ENCODE measurements around the gene FAM53B.

Gene FAM53B

DNA sequence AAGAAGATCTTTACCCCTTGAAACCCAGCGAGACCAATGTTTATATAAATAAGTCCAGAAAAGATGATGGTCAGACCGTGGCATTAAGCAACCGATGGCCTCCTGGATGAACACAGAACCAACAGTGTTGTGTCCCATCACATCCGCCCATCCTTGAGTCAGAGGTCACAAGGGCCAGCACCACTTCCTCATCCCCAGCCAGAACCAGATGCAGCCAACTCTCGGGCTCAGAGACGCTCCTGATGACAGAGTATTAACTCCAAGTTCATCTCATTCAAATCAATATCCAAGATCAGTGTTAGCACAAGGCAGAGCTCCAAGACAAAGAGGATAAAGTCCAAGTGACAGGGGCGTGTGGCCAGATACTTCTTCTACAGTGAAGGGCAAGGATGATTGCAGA, 63.5 kb downstream of the FAM53B start (continued):
- TF ChIP-seq KLF8 (tag by site-specific recombination; IDR thresholded peaks at IDR 0.05) (no peak), ZNF114 (tag by site-specific recombination; IDR thresholded peaks at IDR 0.05) (no peak), ZNF362 (tag by site-specific recombination; IDR thresholded peaks at IDR 0.05) (no peak), ZNF433 (tag by site-specific recombination; IDR thresholded peaks at IDR 0.05; ENCODE audit: low read depth) (no peak), ZNF514 (tag by site-specific recombination; IDR thresholded peaks at IDR 0.05) (no peak), ZFP41 (tag by site-specific recombination; IDR thresholded peaks at IDR 0.05; ENCODE audit: borderline replicate concordance) (no peak)
- TF ChIP-seq, protein P1, sequence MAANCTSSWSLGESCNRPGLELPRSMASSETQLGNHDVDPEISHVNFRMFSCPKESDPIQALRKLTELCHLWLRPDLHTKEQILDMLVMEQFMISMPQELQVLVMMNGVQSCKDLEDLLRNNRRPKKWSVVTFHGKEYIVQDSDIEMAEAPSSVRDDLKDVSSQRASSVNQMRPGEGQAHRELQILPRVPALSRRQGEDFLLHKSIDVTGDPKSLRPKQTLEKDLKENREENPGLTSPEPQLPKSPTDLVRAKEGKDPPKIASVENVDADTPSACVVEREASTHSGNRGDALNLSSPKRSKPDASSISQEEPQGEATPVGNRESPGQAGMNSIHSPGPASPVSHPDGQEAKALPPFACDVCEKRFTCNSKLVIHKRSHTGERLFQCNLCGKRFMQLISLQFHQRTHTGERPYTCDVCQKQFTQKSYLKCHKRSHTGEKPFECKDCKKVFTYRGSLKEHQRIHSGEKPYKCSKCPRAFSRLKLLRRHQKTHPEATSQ (tag by site-specific recombination; IDR thresholded peaks at IDR 0.05) = no peak
- TF ChIP-seq, protein P2, sequence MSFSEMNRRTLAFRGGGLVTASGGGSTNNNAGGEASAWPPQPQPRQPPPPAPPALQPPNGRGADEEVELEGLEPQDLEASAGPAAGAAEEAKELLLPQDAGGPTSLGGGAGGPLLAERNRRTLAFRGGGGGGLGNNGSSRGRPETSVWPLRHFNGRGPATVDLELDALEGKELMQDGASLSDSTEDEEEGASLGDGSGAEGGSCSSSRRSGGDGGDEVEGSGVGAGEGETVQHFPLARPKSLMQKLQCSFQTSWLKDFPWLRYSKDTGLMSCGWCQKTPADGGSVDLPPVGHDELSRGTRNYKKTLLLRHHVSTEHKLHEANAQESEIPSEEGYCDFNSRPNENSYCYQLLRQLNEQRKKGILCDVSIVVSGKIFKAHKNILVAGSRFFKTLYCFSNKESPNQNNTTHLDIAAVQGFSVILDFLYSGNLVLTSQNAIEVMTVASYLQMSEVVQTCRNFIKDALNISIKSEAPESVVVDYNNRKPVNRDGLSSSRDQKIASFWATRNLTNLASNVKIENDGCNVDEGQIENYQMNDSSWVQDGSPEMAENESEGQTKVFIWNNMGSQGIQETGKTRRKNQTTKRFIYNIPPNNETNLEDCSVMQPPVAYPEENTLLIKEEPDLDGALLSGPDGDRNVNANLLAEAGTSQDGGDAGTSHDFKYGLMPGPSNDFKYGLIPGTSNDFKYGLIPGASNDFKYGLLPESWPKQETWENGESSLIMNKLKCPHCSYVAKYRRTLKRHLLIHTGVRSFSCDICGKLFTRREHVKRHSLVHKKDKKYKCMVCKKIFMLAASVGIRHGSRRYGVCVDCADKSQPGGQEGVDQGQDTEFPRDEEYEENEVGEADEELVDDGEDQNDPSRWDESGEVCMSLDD (tag by site-specific recombination; IDR thresholded peaks at IDR 0.05) = no peak

DNA sequence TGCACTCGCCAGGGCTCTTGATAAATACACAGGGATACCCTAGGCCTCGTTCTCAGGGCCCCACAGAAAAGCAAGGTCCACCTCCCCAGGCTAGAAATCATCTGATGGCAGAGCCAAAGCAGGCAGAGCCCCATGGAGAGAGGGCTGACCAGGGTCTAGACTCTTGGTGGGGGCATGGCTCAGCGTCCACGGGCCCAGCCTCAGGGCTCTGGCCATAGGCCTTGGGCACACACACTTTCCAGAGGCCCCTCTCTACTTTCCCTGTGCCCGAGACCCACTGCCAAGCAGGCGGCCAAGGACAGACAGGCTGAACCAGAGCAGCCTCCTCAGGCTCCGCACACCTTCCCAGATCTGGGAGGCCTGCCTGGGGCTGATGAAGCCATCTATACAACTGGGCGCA, 64.8 kb downstream of the FAM53B start:
- Histone ChIP-seq H3K27ac (ENCODE audit: extremely low read depth, low read depth, low read length) (no peak overlapping the region), H3K9me3 (ENCODE audit: control insufficient read depth, insufficient read depth, low read depth, low read length) (no peaks in the 10 kb centered on the region), H3K4me1 (ENCODE audit: control insufficient read depth, insufficient read depth, low read length) (0 out of 2 replicates have a peak, but pooled peaks cover 3% of the 10 kb centered on the region), H3K4me3 (ENCODE audit: low read depth, low read length) (no peak overlapping the region), H3K36me3 (ENCODE audit: control insufficient read depth in 2 of 2, insufficient read depth in 1 of 2, low read length in 2 of 2) (peaks cover 0 to 40% of the 10 kb centered on the region in 2 experiments; a peak in 2 of 3 replicates)
- no peak for TF ChIP-seq EGR2 (tag by site-specific recombination; IDR thresholded peaks at IDR 0.05; ENCODE audit: low read depth)
- no peak for TF ChIP-seq ZNF37A (tag by site-specific recombination; IDR thresholded peaks at IDR 0.05)
- TF ChIP-seq ZNF791 (tag by site-specific recombination; IDR thresholded peaks at IDR 0.05) = no peak
- TF ChIP-seq ZNF292 (tag by site-specific recombination; IDR thresholded peaks at IDR 0.05; ENCODE audit: borderline replicate concordance, low read depth) = no peak
- TF ChIP-seq ZNF148 (tag by site-specific recombination; IDR thresholded peaks at IDR 0.05; ENCODE audit: borderline replicate concordance) = no peak
- no peak for TF ChIP-seq HOXD13 (CRISPR knock-in tag; IDR thresholded peaks at IDR 0.05; ENCODE audit: borderline replicate concordance)
- no peak for TF ChIP-seq GLIS2 (tag by site-specific recombination; IDR thresholded peaks at IDR 0.05)
- ChIA-PET POLR2A (no interaction called here), CTCF (interaction anchor here (0.8 kb wide), 1 partner anchor 523 kb away, joined by 3 read pairs; no protein-coding TSS in a partner anchor)

DNA sequence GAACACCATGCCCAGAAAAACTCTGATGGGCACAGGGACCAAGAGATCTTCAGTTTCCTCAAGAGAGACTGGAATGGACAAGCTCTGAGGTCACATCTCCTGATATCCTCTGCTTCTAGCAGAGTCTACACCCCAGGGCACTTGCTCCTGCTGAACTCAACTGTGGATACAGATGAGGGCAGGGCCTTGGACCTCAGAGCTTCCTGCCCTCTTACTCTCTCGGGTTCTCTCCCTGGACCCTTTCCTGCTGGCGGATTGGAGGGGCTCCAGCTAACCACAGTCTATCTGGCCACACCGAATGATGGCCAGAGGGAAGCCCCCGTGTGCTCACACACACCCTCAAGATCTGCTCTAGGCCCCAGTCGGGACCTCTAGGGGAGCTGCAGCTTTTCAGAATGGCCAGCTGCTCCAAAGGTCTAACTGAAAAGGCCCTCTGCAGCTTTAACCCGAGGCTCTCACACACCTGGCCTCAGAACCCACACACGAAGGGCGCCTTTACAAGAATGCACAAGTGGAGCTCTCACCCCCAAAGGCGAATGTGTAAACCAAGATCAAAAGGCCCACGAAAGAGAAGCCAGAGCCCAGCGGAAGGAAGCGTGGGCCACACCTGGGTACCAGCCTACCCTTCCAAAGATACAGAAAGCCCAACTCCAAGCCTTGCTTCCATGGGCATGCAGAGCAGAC, 65.5 kb downstream of the FAM53B start:
- Histone ChIP-seq H3K27ac (ENCODE audit: extremely low read depth, low read depth, low read length) (no peak overlapping the region), H3K4me1 (ENCODE audit: control insufficient read depth, insufficient read depth, low read length) (0 out of 2 replicates have a peak, but pooled peaks cover 1% of the 10 kb centered on the region), H3K4me3 (ENCODE audit: low read depth, low read length) (no peak overlapping the region), H3K9me3 (ENCODE audit: control insufficient read depth, insufficient read depth, low read depth, low read length) (no peaks in the 10 kb centered on the region), H3K36me3 (ENCODE audit: control insufficient read depth in 2 of 2, insufficient read depth in 1 of 2, low read length in 2 of 2) (peaks cover 0 to 36% of the 10 kb centered on the region in 2 experiments; a peak in 2 of 3 replicates)
- POLR2A ChIA-PET = no interaction called here
- CTCF ChIA-PET = no interaction called here
- TF ChIP-seq ZNF48 (tag by site-specific recombination; IDR thresholded peaks at IDR 0.05) = no peak
- TF ChIP-seq ZNF184 (tag by site-specific recombination; IDR thresholded peaks at IDR 0.05) = no peak
- TF ChIP-seq KLF16 (tag by site-specific recombination; IDR thresholded peaks at IDR 0.05) = no peak
- TF ChIP-seq HOXD13 (CRISPR knock-in tag; IDR thresholded peaks at IDR 0.05; ENCODE audit: borderline replicate concordance) = no peak
- TF ChIP-seq ZNF132 (tag by site-specific recombination; IDR thresholded peaks at IDR 0.05; ENCODE audit: borderline replicate concordance) = no peak
- no peak for TF ChIP-seq ZNF521 (tag by site-specific recombination; IDR thresholded peaks at IDR 0.05)
- no peak for TF ChIP-seq SP2 (tag by site-specific recombination; IDR thresholded peaks at IDR 0.05)
- TF ChIP-seq, protein P3, sequence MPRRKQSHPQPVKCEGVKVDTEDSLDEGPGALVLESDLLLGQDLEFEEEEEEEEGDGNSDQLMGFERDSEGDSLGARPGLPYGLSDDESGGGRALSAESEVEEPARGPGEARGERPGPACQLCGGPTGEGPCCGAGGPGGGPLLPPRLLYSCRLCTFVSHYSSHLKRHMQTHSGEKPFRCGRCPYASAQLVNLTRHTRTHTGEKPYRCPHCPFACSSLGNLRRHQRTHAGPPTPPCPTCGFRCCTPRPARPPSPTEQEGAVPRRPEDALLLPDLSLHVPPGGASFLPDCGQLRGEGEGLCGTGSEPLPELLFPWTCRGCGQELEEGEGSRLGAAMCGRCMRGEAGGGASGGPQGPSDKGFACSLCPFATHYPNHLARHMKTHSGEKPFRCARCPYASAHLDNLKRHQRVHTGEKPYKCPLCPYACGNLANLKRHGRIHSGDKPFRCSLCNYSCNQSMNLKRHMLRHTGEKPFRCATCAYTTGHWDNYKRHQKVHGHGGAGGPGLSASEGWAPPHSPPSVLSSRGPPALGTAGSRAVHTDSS (tag by site-specific recombination; IDR thresholded peaks at IDR 0.05) = no peak
- TF ChIP-seq ZNF792 (tag by site-specific recombination; IDR thresholded peaks at IDR 0.05) = no peak
- TF ChIP-seq ZNF10 (tag by site-specific recombination; IDR thresholded peaks at IDR 0.05) = no peak
- no peak for TF ChIP-seq ZNF223 (tag by site-specific recombination; IDR thresholded peaks at IDR 0.05)
